Erythroblast (primary cell): ENCODE measurements around the gene CMTM7.

Experiments used
- GATA1 ChIP-seq: IDR thresholded peaks from 2 replicates; pipeline ENCODE4 v1.6.1; 2011; ENCODE audit warnings: low read depth, mild to moderate bottlenecking, control low read depth, low read length, moderate library complexity
- POLR2A ChIP-seq: IDR thresholded peaks from 2 replicates; pipeline ENCODE4 v1.6.1; 2011; ENCODE audit warnings: mild to moderate bottlenecking, low read length

GRCh38 chr3:32355751-32356291 lies 35.8 kb upstream of the CMTM7 start:
- TF ChIP-seq POLR2A (no peak), GATA1 (no peak)
